NT2/D1 (cell line): Measurements from ENCODE around the gene ASXL1.

ENCODE experiments used
- DNase-seq: peaks from one replicate; pipeline ENCODE4 v3.0.0-alpha.2; 2011; ENCODE audit warnings: low read depth, low spot score
- H3K27me3 ChIP-seq: 2 replicates; pipeline ENCODE4 v1.6.0; 2011; ENCODE audit warnings: mild to moderate bottlenecking; ENCODE audit not compliant: insufficient read length, insufficient read depth
- H3K36me3 ChIP-seq: 2 replicates; pipeline ENCODE4 v1.6.1; 2011; ENCODE audit warnings: mild to moderate bottlenecking, low read length, mixed read lengths; ENCODE audit not compliant: insufficient read depth, insufficient read length
- H3K4me1 ChIP-seq: 2 replicates; pipeline ENCODE4 v1.5.1; 2011; ENCODE audit not compliant: insufficient read depth, insufficient read length
- H3K4me3 ChIP-seq: 2 replicates; pipeline ENCODE4 v1.5.1; 2011; ENCODE audit warnings: low read depth; ENCODE audit not compliant: insufficient read length
- H3K9ac ChIP-seq: 2 replicates; pipeline ENCODE4 v1.6.0; 2011; ENCODE audit warnings: low read depth; ENCODE audit not compliant: insufficient read length
- H3K9me3 ChIP-seq: 2 replicates; pipeline ENCODE4 v1.5.1; 2011; ENCODE audit warnings: mild to moderate bottlenecking, low read length; ENCODE audit not compliant: insufficient read depth
- SUZ12 ChIP-seq: IDR thresholded peaks from 2 replicates; pipeline ENCODE4 v1.6.1; 2011; ENCODE audit not compliant: insufficient read length, insufficient read depth; ENCODE audit errors: extremely low read depth
- YY1 ChIP-seq: IDR thresholded peaks from 2 replicates; pipeline ENCODE4 v1.6.1; 2011; ENCODE audit not compliant: insufficient read length, insufficient read depth
- ZNF274 ChIP-seq: IDR thresholded peaks from 2 replicates; pipeline ENCODE4 v1.6.1; 2011; ENCODE audit warnings: mild to moderate bottlenecking, low read depth, low read length

Gene ASXL1

GRCh38 chr20:32437391-32438074 is 79.4 kb downstream of the ASXL1 start:
- Histone ChIP-seq H3K9ac (no peak overlapping the region), H3K9me3 (no peaks in the 10 kb centered on the region), H3K4me3 (no peak overlapping the region), H3K27me3 (no peaks in the 10 kb centered on the region), H3K4me1 (no peaks in the 10 kb centered on the region), H3K36me3 (peaks cover 70% of the 10 kb centered on the region)
- DNase-seq = no peak
- TF ChIP-seq YY1 = no peak
- TF ChIP-seq ZNF274 = no peak
- no peak for TF ChIP-seq SUZ12

GRCh38 chr20:32438331-32438858 is 80.3 kb downstream of the ASXL1 start:
- H3K36me3 ChIP-seq = peaks cover 62% of the 10 kb centered on the region
- no peaks in the 10 kb centered on the region for H3K9me3 ChIP-seq
- H3K4me1 ChIP-seq = no peaks in the 10 kb centered on the region
- H3K9ac ChIP-seq = no peak overlapping the region
- no peak for TF ChIP-seq YY1
- TF ChIP-seq SUZ12 = no peak
- TF ChIP-seq ZNF274 = no peak
- no peak overlapping the region for H3K4me3 ChIP-seq
- no peaks in the 10 kb centered on the region for H3K27me3 ChIP-seq
- no peak for DNase-seq

GRCh38 chr20:32439132-32439829 is 81.2 kb downstream of the ASXL1 start:
- Histone ChIP-seq H3K27me3 (no peaks in the 10 kb centered on the region), H3K9ac (no peak overlapping the region), H3K4me3 (no peak overlapping the region), H3K4me1 (no peaks in the 10 kb centered on the region), H3K9me3 (no peaks in the 10 kb centered on the region), H3K36me3 (peaks cover 59% of the 10 kb centered on the region)
- TF ChIP-seq ZNF274 (no peak), SUZ12 (no peak), YY1 (no peak)
- DNase-seq = no peak

- Histone ChIP-seq H3K4me1 (peaks cover 3% of the 10 kb centered on the region), H3K27me3 (no peaks in the 10 kb centered on the region), H3K4me3 (no peak overlapping the region), H3K36me3 (peaks cover 50% of the 10 kb centered on the region), H3K9me3 (no peaks in the 10 kb centered on the region), H3K9ac (no peak overlapping the region)
- no peak for TF ChIP-seq ZNF274
- no peak for TF ChIP-seq SUZ12
- no peak for TF ChIP-seq YY1
- DNase-seq = no peak
These were observed 82.1 kb downstream of the ASXL1 start for GRCh38 chr20:32440069-32440757.

GRCh38 chr20:32440758-32441078 is 82.6 kb downstream of the ASXL1 start:
- H3K9ac ChIP-seq = no peak overlapping the region
- H3K4me1 ChIP-seq = peaks cover 4% of the 10 kb centered on the region
- no peaks in the 10 kb centered on the region for H3K27me3 ChIP-seq
- DNase-seq = no peak
- no peak for TF ChIP-seq ZNF274
- TF ChIP-seq YY1 = no peak
- H3K4me3 ChIP-seq = no peak overlapping the region
- H3K9me3 ChIP-seq = no peaks in the 10 kb centered on the region
- H3K36me3 ChIP-seq = peaks cover 48% of the 10 kb centered on the region

GRCh38 chr20:32441638-32442037 is 83.5 kb downstream of the ASXL1 start:
- peaks cover 8% of the 10 kb centered on the region for H3K4me1 ChIP-seq
- TF ChIP-seq ZNF274 = no peak
- no peak for TF ChIP-seq YY1
- TF ChIP-seq SUZ12 = no peak

GRCh38 chr20:32442630-32443373 is 84.7 kb downstream of the ASXL1 start:
- Histone ChIP-seq H3K27me3 (no peaks in the 10 kb centered on the region), H3K9ac (no peak overlapping the region), H3K4me3 (no peak overlapping the region), H3K9me3 (no peaks in the 10 kb centered on the region), H3K4me1 (peaks cover 8% of the 10 kb centered on the region), H3K36me3 (peaks cover 47% of the 10 kb centered on the region)
- no peak for DNase-seq
- no peak for TF ChIP-seq ZNF274
- TF ChIP-seq YY1 = no peak
- no peak for TF ChIP-seq SUZ12

More at GRCh38 chr20:32441638-32442037, 83.5 kb downstream of the ASXL1 start:
- no peak overlapping the region for H3K9ac ChIP-seq
- peaks cover 48% of the 10 kb centered on the region for H3K36me3 ChIP-seq
- no peaks in the 10 kb centered on the region for H3K27me3 ChIP-seq
- no peak for DNase-seq
- no peaks in the 10 kb centered on the region for H3K9me3 ChIP-seq
- H3K4me3 ChIP-seq = no peak overlapping the region
